Measurements from ENCODE around the gene PPP1R8.

GRCh38 chr1:27887215-27888021 is 56.8 kb downstream of the PPP1R8 start:
- TF ChIP-seq CTCF (IDR thresholded peaks at IDR 0.05) (no peak), EP300 (IDR thresholded peaks at IDR 0.05) (no peak)
